Breast epithelium (tissue), 3 donors: ENCODE measurements around the gene DDHD1.

Experiments used
- POLR2A ChIP-seq: fragments of 450-650 bp; IDR thresholded peaks from one replicate; pipeline ENCODE4 v1.6.1; 2016; ENCODE audit warnings: antibody characterized with exemption, mild to moderate bottlenecking, moderate library complexity
- TF ChIP-seq, protein P1 (sequence below), 3 donors: fragments of 450-650 bp; IDR thresholded peaks; one replicate each; pipeline ENCODE4 v1.5.1; 2016 to 2017; ENCODE audit warnings: antibody characterized with exemption in 3 of 3, mild to moderate bottlenecking in 3 of 3, moderate library complexity in 3 of 3

GRCh38 chr14:53038629-53039028 is 114.5 kb downstream of the DDHD1 start:
- TF ChIP-seq, protein P1, sequence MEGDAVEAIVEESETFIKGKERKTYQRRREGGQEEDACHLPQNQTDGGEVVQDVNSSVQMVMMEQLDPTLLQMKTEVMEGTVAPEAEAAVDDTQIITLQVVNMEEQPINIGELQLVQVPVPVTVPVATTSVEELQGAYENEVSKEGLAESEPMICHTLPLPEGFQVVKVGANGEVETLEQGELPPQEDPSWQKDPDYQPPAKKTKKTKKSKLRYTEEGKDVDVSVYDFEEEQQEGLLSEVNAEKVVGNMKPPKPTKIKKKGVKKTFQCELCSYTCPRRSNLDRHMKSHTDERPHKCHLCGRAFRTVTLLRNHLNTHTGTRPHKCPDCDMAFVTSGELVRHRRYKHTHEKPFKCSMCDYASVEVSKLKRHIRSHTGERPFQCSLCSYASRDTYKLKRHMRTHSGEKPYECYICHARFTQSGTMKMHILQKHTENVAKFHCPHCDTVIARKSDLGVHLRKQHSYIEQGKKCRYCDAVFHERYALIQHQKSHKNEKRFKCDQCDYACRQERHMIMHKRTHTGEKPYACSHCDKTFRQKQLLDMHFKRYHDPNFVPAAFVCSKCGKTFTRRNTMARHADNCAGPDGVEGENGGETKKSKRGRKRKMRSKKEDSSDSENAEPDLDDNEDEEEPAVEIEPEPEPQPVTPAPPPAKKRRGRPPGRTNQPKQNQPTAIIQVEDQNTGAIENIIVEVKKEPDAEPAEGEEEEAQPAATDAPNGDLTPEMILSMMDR (IDR thresholded peaks at IDR 0.05), result no peak
- no peak for TF ChIP-seq POLR2A
